Measurements from ENCODE around the gene EIF3A.

DNA sequence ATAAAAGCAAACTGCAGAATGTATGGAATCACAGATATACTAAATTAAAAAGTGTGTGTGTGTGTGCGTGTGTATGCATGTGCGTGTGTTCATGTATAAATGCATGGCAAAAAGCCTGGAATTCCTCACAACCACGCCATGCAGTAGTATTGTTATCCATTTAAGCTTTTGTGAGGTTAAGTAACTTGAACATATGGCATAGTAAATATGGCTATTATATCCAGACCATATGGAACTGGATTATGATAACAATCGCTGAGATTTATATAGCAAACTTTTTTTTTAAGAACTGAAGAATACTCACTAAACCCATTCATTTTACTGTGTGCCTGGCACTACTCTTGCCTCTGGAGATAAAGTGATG lies 73.4 kb downstream of the EIF3A start:
- TF ChIP-seq, protein P1, sequence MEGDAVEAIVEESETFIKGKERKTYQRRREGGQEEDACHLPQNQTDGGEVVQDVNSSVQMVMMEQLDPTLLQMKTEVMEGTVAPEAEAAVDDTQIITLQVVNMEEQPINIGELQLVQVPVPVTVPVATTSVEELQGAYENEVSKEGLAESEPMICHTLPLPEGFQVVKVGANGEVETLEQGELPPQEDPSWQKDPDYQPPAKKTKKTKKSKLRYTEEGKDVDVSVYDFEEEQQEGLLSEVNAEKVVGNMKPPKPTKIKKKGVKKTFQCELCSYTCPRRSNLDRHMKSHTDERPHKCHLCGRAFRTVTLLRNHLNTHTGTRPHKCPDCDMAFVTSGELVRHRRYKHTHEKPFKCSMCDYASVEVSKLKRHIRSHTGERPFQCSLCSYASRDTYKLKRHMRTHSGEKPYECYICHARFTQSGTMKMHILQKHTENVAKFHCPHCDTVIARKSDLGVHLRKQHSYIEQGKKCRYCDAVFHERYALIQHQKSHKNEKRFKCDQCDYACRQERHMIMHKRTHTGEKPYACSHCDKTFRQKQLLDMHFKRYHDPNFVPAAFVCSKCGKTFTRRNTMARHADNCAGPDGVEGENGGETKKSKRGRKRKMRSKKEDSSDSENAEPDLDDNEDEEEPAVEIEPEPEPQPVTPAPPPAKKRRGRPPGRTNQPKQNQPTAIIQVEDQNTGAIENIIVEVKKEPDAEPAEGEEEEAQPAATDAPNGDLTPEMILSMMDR (tag by site-specific recombination; IDR thresholded peaks at IDR 0.05), result no peak
- TF ChIP-seq, protein P2, sequence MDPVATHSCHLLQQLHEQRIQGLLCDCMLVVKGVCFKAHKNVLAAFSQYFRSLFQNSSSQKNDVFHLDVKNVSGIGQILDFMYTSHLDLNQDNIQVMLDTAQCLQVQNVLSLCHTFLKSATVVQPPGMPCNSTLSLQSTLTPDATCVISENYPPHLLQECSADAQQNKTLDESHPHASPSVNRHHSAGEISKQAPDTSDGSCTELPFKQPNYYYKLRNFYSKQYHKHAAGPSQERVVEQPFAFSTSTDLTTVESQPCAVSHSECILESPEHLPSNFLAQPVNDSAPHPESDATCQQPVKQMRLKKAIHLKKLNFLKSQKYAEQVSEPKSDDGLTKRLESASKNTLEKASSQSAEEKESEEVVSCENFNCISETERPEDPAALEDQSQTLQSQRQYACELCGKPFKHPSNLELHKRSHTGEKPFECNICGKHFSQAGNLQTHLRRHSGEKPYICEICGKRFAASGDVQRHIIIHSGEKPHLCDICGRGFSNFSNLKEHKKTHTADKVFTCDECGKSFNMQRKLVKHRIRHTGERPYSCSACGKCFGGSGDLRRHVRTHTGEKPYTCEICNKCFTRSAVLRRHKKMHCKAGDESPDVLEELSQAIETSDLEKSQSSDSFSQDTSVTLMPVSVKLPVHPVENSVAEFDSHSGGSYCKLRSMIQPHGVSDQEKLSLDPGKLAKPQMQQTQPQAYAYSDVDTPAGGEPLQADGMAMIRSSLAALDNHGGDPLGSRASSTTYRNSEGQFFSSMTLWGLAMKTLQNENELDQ (tag by site-specific recombination; IDR thresholded peaks at IDR 0.05; ENCODE audit: low read depth), result no peak
- no peak for TF ChIP-seq ZNF785 (tag by site-specific recombination; IDR thresholded peaks at IDR 0.05)
- no peak for TF ChIP-seq ZNF514 (tag by site-specific recombination; IDR thresholded peaks at IDR 0.05)
- TF ChIP-seq ZNF311 (tag by site-specific recombination; IDR thresholded peaks at IDR 0.05; ENCODE audit: borderline replicate concordance), result no peak
- TF ChIP-seq ZNF157 (tag by site-specific recombination; IDR thresholded peaks at IDR 0.05), result no peak
- TF ChIP-seq ZNF585B (tag by site-specific recombination; IDR thresholded peaks at IDR 0.05), result no peak
- TF ChIP-seq, protein P3, sequence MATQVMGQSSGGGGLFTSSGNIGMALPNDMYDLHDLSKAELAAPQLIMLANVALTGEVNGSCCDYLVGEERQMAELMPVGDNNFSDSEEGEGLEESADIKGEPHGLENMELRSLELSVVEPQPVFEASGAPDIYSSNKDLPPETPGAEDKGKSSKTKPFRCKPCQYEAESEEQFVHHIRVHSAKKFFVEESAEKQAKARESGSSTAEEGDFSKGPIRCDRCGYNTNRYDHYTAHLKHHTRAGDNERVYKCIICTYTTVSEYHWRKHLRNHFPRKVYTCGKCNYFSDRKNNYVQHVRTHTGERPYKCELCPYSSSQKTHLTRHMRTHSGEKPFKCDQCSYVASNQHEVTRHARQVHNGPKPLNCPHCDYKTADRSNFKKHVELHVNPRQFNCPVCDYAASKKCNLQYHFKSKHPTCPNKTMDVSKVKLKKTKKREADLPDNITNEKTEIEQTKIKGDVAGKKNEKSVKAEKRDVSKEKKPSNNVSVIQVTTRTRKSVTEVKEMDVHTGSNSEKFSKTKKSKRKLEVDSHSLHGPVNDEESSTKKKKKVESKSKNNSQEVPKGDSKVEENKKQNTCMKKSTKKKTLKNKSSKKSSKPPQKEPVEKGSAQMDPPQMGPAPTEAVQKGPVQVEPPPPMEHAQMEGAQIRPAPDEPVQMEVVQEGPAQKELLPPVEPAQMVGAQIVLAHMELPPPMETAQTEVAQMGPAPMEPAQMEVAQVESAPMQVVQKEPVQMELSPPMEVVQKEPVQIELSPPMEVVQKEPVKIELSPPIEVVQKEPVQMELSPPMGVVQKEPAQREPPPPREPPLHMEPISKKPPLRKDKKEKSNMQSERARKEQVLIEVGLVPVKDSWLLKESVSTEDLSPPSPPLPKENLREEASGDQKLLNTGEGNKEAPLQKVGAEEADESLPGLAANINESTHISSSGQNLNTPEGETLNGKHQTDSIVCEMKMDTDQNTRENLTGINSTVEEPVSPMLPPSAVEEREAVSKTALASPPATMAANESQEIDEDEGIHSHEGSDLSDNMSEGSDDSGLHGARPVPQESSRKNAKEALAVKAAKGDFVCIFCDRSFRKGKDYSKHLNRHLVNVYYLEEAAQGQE (tag by site-specific recombination; IDR thresholded peaks at IDR 0.05), result no peak
- no peak for TF ChIP-seq EGR2 (tag by site-specific recombination; IDR thresholded peaks at IDR 0.05; ENCODE audit: low read depth)
- no peak for TF ChIP-seq MYNN (tag by site-specific recombination; IDR thresholded peaks at IDR 0.05; ENCODE audit: borderline replicate concordance)
- no peak for TF ChIP-seq ZNF274 (IDR thresholded peaks at IDR 0.05; ENCODE audit: low read length)
- no peak for TF ChIP-seq ZNF274 (tag by site-specific recombination; IDR thresholded peaks at IDR 0.05; ENCODE audit: borderline replicate concordance)
- TF ChIP-seq ZFP41 (tag by site-specific recombination; IDR thresholded peaks at IDR 0.05; ENCODE audit: borderline replicate concordance), result no peak
- no peak for TF ChIP-seq SP7 (tag by site-specific recombination; IDR thresholded peaks at IDR 0.05)
- TF ChIP-seq, protein P4, sequence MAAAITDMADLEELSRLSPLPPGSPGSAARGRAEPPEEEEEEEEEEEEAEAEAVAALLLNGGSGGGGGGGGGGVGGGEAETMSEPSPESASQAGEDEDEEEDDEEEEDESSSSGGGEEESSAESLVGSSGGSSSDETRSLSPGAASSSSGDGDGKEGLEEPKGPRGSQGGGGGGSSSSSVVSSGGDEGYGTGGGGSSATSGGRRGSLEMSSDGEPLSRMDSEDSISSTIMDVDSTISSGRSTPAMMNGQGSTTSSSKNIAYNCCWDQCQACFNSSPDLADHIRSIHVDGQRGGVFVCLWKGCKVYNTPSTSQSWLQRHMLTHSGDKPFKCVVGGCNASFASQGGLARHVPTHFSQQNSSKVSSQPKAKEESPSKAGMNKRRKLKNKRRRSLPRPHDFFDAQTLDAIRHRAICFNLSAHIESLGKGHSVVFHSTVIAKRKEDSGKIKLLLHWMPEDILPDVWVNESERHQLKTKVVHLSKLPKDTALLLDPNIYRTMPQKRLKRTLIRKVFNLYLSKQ (tag by site-specific recombination; IDR thresholded peaks at IDR 0.05; ENCODE audit: borderline replicate concordance), result no peak

Data from HEK293 (cell line).